ENCODE measurements around the gene BEST1. TPM values are rescaled to one million over a fixed set of nuclear protein-coding genes. Genes with fewer than 3 reads are reported as not detected.
"Not testable (repeated sequence)": the region's sequence is repeated elsewhere in the genome, so short reads cannot be mapped to it uniquely, and the experiment has no call there.

BEST1 gene
- total RNA-seq, 1 donor from 2014 or later, result 1.3 TPM

- intact Hi-C loops (cut with DNase I), result no loop called here
- DNase-seq (no peak), ATAC-seq (ENCODE audit: poor library complexity) (no peak)
Observed at GRCh38 chr11:61935861-61936260, 14.3 kb upstream of the BEST1 start.

- intact Hi-C loops (cut with DNase I), result no loop called here
- ATAC-seq (ENCODE audit: poor library complexity) (no peak), DNase-seq (no peak)
Observed at GRCh38 chr11:61940466-61940865, 9.7 kb upstream of the BEST1 start.

- intact Hi-C loops (cut with DNase I), result loop anchor here (5.0 kb wide), 2 partner anchors 137 to 148 kb away; no protein-coding TSS in a partner anchor
- ATAC-seq (ENCODE audit: poor library complexity) (no peak), DNase-seq (no peak)
Observed at GRCh38 chr11:61945191-61945590, 5.0 kb upstream of the BEST1 start.

GRCh38 chr11:61946894-61947293 is 3.3 kb upstream of the BEST1 start:
- ATAC-seq (ENCODE audit: poor library complexity) (no peak), DNase-seq (no peak)
- intact Hi-C loops (cut with DNase I), result loop anchor here (2.0 to 5.0 kb wide), 3 partner anchors 48 to 150 kb away; no protein-coding TSS in a partner anchor

GRCh38 chr11:61947486-61948210 is 2.5 kb upstream of the BEST1 start:
- intact Hi-C loops (cut with DNase I), result loop anchor here (2.0 to 5.0 kb wide), 3 partner anchors 49 to 150 kb away; no protein-coding TSS in a partner anchor

GRCh38 chr11:61948505-61948904 is 1.6 kb upstream of the BEST1 start:
- no peak for ATAC-seq (ENCODE audit: poor library complexity)
- intact Hi-C loops (cut with DNase I), result loop anchor here (5.0 kb wide), 2 partner anchors 134 to 151 kb away; no protein-coding TSS in a partner anchor
- no peak for DNase-seq

More at GRCh38 chr11:61947486-61948210, 2.5 kb upstream of the BEST1 start:
- ATAC-seq (ENCODE audit: poor library complexity) (peak; percentile 86), DNase-seq (peak; percentile 91)

GRCh38 chr11:61949169-61950034 is 749 bp upstream of the BEST1 start:
- peak; percentile 77 for ATAC-seq (ENCODE audit: poor library complexity)
- DNase-seq, result peak; percentile 83
- intact Hi-C loops (cut with DNase I), result loop anchor here (5.0 kb wide), 2 partner anchors 133 to 152 kb away; no protein-coding TSS in a partner anchor

- DNase-seq (no peak), ATAC-seq (ENCODE audit: poor library complexity) (no peak)
- intact Hi-C loops (cut with DNase I), result no loop called here
Observed at GRCh38 chr11:61951484-61952135, 1.5 kb downstream of the BEST1 start.

- intact Hi-C loops (cut with DNase I), result no loop called here
- no peak for ATAC-seq (ENCODE audit: poor library complexity)
- no peak for DNase-seq
Observed at GRCh38 chr11:61952882-61953281, 2.7 kb downstream of the BEST1 start.

- DNase-seq; ATAC-seq (ENCODE audit: poor library complexity); intact Hi-C loops (cut with DNase I): not testable (repeated sequence)
Observed at GRCh38 chr11:61953632-61954031, 3.5 kb downstream of the BEST1 start.

- intact Hi-C loops (cut with DNase I), result no loop called here
- DNase-seq (no peak), ATAC-seq (ENCODE audit: poor library complexity) (no peak)
Observed at GRCh38 chr11:61954106-61954850, 4.1 kb downstream of the BEST1 start.

GRCh38 chr11:61954851-61955421 is 4.8 kb downstream of the BEST1 start:
- intact Hi-C loops (cut with DNase I), result loop anchor here (5.0 kb wide), 1 partner anchor 143 kb away; no protein-coding TSS in a partner anchor
- DNase-seq (peak; percentile 81), ATAC-seq (ENCODE audit: poor library complexity) (peak; percentile 87)

GRCh38 chr11:61955422-61956135 is 5.4 kb downstream of the BEST1 start:
- intact Hi-C loops (cut with DNase I), result loop anchor here (5.0 kb wide), 1 partner anchor 143 kb away; no protein-coding TSS in a partner anchor
- peak; percentile 59 for DNase-seq
- ATAC-seq (ENCODE audit: poor library complexity), result peak; percentile 50

- DNase-seq (no peak), ATAC-seq (ENCODE audit: poor library complexity) (no peak)
- intact Hi-C loops (cut with DNase I), result loop anchor here (5.0 kb wide), 1 partner anchor 144 kb away; no protein-coding TSS in a partner anchor
Observed at GRCh38 chr11:61956191-61957020, 6.3 kb downstream of the BEST1 start.

- intact Hi-C loops (cut with DNase I), result loop anchor here (5.0 kb wide), 1 partner anchor 145 kb away; no protein-coding TSS in a partner anchor
- DNase-seq, result no peak
- no peak for ATAC-seq (ENCODE audit: poor library complexity)
Observed at GRCh38 chr11:61957021-61957770, 7.0 kb downstream of the BEST1 start.

Measured in Right ventricle myocardium superior (tissue), 1 donor.